ENCODE measurements around the gene HMCN2. TPM values are rescaled to one million over a fixed set of nuclear protein-coding genes. Genes with fewer than 3 reads are reported as not detected.
A peak's percentile ranks its signal among the peaks of the same experiment; 100 is the strongest.

Gene HMCN2
- total RNA-seq, 4 donors from 2014 or later = 9.6 to 21.1 (median 15.5) TPM

- 100% methylated on average over 1 of the region's 9 CpGs; no CpG with 5 or more reads in 1 of the 2 donors for WGBS, 2 donors (ENCODE audit: low coverage in 1 of 2)
- Histone ChIP-seq H3K36me3 (peaks cover 0 to 65% of the 10 kb centered on the region in 2 donors), H3K27me3 (no peaks in the 10 kb centered on the region), H3K4me1 (peaks cover 0 to 22% (median 13%) of the 10 kb centered on the region in 3 donors), H3K9me3 (peaks cover 0 to 9% (median 2%) of the 10 kb centered on the region in 3 donors), H3K4me3 (no peak overlapping the region), H3K27ac (peak overlapping the region in 2 of 4 donors; percentile 10 to 44)
- TF ChIP-seq EP300 (IDR thresholded peaks at IDR 0.05) = no peak
- no peak for TF ChIP-seq POLR2AphosphoS5 (IDR thresholded peaks at IDR 0.05)
- TF ChIP-seq CTCF (IDR thresholded peaks at IDR 0.05) = no peak
- no peak for TF ChIP-seq POLR2A (IDR thresholded peaks at IDR 0.05)
- no peak for ATAC-seq
Observed at GRCh38 chr9:130222833-130223232, 42.7 kb upstream of the HMCN2 start.

GRCh38 chr9:130225071-130225470, 40.5 kb upstream of the HMCN2 start:
- TF ChIP-seq POLR2A (IDR thresholded peaks at IDR 0.05) (no peak), CTCF (IDR thresholded peaks at IDR 0.05) (no peak), POLR2AphosphoS5 (IDR thresholded peaks at IDR 0.05) (no peak), EP300 (IDR thresholded peaks at IDR 0.05) (no peak)
- ATAC-seq = no peak
- Histone ChIP-seq H3K27me3 (no peaks in the 10 kb centered on the region), H3K4me1 (peaks cover 0 to 10% (median 6%) of the 10 kb centered on the region in 3 donors), H3K4me3 (no peak overlapping the region), H3K27ac (no peak overlapping the region), H3K9me3 (peaks cover 0 to 14% (median 2%) of the 10 kb centered on the region in 3 donors), H3K36me3 (peaks cover 0 to 72% of the 10 kb centered on the region in 2 donors)
- 73 to 81% methylated on average over 5 to 6 of the region's 11 CpGs for WGBS, 2 donors (ENCODE audit: low coverage in 1 of 2)

- no peak for ATAC-seq
Observed at GRCh38 chr9:130225586-130225985, 40.0 kb upstream of the HMCN2 start.

GRCh38 chr9:130226112-130226511, 39.4 kb upstream of the HMCN2 start:
- no peak for ATAC-seq
- Histone ChIP-seq H3K9me3 (peaks cover 0 to 14% (median 2%) of the 10 kb centered on the region in 3 donors), H3K27ac (peak overlapping the region in 1 of 4 donors; percentile 33), H3K4me1 (no peaks in the 10 kb centered on the region), H3K4me3 (no peak overlapping the region), H3K36me3 (peaks cover 0 to 77% of the 10 kb centered on the region in 2 donors), H3K27me3 (no peaks in the 10 kb centered on the region)
- TF ChIP-seq POLR2AphosphoS5 (IDR thresholded peaks at IDR 0.05) = no peak
- no peak for TF ChIP-seq CTCF (IDR thresholded peaks at IDR 0.05)
- no peak for TF ChIP-seq EP300 (IDR thresholded peaks at IDR 0.05)
- TF ChIP-seq POLR2A (IDR thresholded peaks at IDR 0.05) = no peak
- no CpG with 5 or more reads among the region's 12 CpGs for WGBS, 2 donors (ENCODE audit: low coverage in 1 of 2)

More at GRCh38 chr9:130225586-130225985, 40.0 kb upstream of the HMCN2 start:
- H3K4me1 ChIP-seq = peaks cover 0 to 5% (median 3%) of the 10 kb centered on the region in 3 donors
- peaks cover 0 to 14% (median 2%) of the 10 kb centered on the region in 3 donors for H3K9me3 ChIP-seq
- H3K27me3 ChIP-seq = no peaks in the 10 kb centered on the region
- no peak overlapping the region for H3K4me3 ChIP-seq
- TF ChIP-seq POLR2AphosphoS5 (IDR thresholded peaks at IDR 0.05) = no peak
- no peak for TF ChIP-seq EP300 (IDR thresholded peaks at IDR 0.05)
- no peak for TF ChIP-seq CTCF (IDR thresholded peaks at IDR 0.05)
- TF ChIP-seq POLR2A (IDR thresholded peaks at IDR 0.05) = no peak
- 97% methylated on average over 6 to 11 of the region's 20 CpGs for WGBS, 2 donors (ENCODE audit: low coverage in 1 of 2)
- peak overlapping the region in 1 of 4 donors; percentile 33 for H3K27ac ChIP-seq
- H3K36me3 ChIP-seq = peaks cover 0 to 77% of the 10 kb centered on the region in 2 donors

GRCh38 chr9:130227833-130228232, 37.7 kb upstream of the HMCN2 start:
- Histone ChIP-seq H3K4me1 (no peaks in the 10 kb centered on the region), H3K27ac (no peak overlapping the region), H3K4me3 (no peak overlapping the region), H3K9me3 (peaks cover 0 to 14% (median 2%) of the 10 kb centered on the region in 3 donors), H3K36me3 (peaks cover 0 to 80% of the 10 kb centered on the region in 2 donors), H3K27me3 (no peaks in the 10 kb centered on the region)
- ATAC-seq = no peak
- TF ChIP-seq CTCF (IDR thresholded peaks at IDR 0.05) (no peak), EP300 (IDR thresholded peaks at IDR 0.05) (no peak)
- 89 to 97% methylated on average over 3 of the region's 3 CpGs for WGBS, 2 donors (ENCODE audit: low coverage in 1 of 2)
